Left ventricle myocardium inferior (tissue), 1 donor: ENCODE data around the gene CALHM3. TPM values are rescaled to one million over a fixed set of nuclear protein-coding genes. Genes with fewer than 3 reads are reported as not detected.

Experiments
- DNase-seq: peaks from one replicate; pipeline ENCODE4 v3.0.0-alpha.2; 2020
- H3K27ac ChIP-seq: fragments of 200-600 bp; replicated peaks from 2 replicates; pipeline ENCODE4 v1.8.0; 2021
- H3K27me3 ChIP-seq: fragments of 200-600 bp; 2 replicates; pipeline ENCODE4 v1.8.0; 2021; ENCODE audit warnings: low read depth
- H3K36me3 ChIP-seq: fragments of 200-600 bp; 2 replicates; pipeline ENCODE4 v1.8.0; 2021
- H3K4me1 ChIP-seq: fragments of 200-600 bp; 2 replicates; pipeline ENCODE4 v1.8.0; 2021
- H3K4me3 ChIP-seq: fragments of 200-600 bp; 2 replicates; pipeline ENCODE4 v1.8.0; 2021; ENCODE audit warnings: mild to moderate bottlenecking, moderate library complexity
- H3K9me3 ChIP-seq: fragments of 200-600 bp; replicated peaks from 2 replicates; pipeline ENCODE4 v1.8.0; 2021
- CTCF ChIP-seq: fragments of 200-600 bp; IDR thresholded peaks from 2 replicates; pipeline ENCODE4 v1.8.0; 2021; ENCODE audit warnings: antibody characterized with exemption, mild to moderate bottlenecking, borderline replicate concordance
- intact Hi-C: fragments of 100-400 bp; cut with micrococcal nuclease; formaldehyde crosslinking; loops from one replicate; pipeline ENCODE4 v1.11.0; 2022
- total RNA-seq: library from RNA; stranded (reverse); fragmentation: NEBNext Ultra II Directional; extraction: Animal tissue kit (Norgen Biotek cat#: 25700); gene quantifications from one replicate; pipeline ENCODE4 v1.2.1, GENCODE V29; 2021
- donor health status: DM: no; HTN: yes; CAD: no; lungs with severe emphysema.

CALHM3 gene
- total RNA-seq, 1 donor from 2014 or later = not detected

GRCh38 chr10:103473261-103473671 lies 5.8 kb downstream of the CALHM3 start:
- Histone ChIP-seq H3K9me3 (no peaks in the 10 kb centered on the region), H3K4me1 (no peaks in the 10 kb centered on the region), H3K27me3 (peaks cover 18% of the 10 kb centered on the region), H3K4me3 (no peak overlapping the region), H3K27ac (no peak overlapping the region), H3K36me3 (no peaks in the 10 kb centered on the region)
- intact Hi-C loops = no loop called here
- no peak for DNase-seq
- no peak for TF ChIP-seq CTCF

- no peak for TF ChIP-seq CTCF
- H3K27ac ChIP-seq = no peak overlapping the region
- H3K4me1 ChIP-seq = no peaks in the 10 kb centered on the region
- H3K9me3 ChIP-seq = no peaks in the 10 kb centered on the region
- DNase-seq = no peak
- H3K27me3 ChIP-seq = peaks cover 15% of the 10 kb centered on the region
- H3K4me3 ChIP-seq = no peak overlapping the region
- H3K36me3 ChIP-seq = no peaks in the 10 kb centered on the region
- intact Hi-C loops = no loop called here
Observed at GRCh38 chr10:103472005-103472404, 7.0 kb downstream of the CALHM3 start.

- intact Hi-C loops = no loop called here
- H3K27ac ChIP-seq = no peak overlapping the region
- no peak for TF ChIP-seq CTCF
Observed at GRCh38 chr10:103470761-103471653, 8.0 kb downstream of the CALHM3 start.

GRCh38 chr10:103469201-103469600 lies 9.8 kb downstream of the CALHM3 start:
- Histone ChIP-seq H3K4me1 (no peaks in the 10 kb centered on the region), H3K36me3 (no peaks in the 10 kb centered on the region), H3K27ac (no peak overlapping the region), H3K4me3 (no peak overlapping the region), H3K9me3 (no peaks in the 10 kb centered on the region), H3K27me3 (peaks cover 6% of the 10 kb centered on the region)
- intact Hi-C loops = no loop called here
- DNase-seq = no peak
- TF ChIP-seq CTCF = no peak

More at GRCh38 chr10:103470761-103471653, 8.0 kb downstream of the CALHM3 start:
- Histone ChIP-seq H3K36me3 (no peaks in the 10 kb centered on the region), H3K4me1 (no peaks in the 10 kb centered on the region), H3K27me3 (peaks cover 7% of the 10 kb centered on the region), H3K9me3 (no peaks in the 10 kb centered on the region), H3K4me3 (no peak overlapping the region)
- no peak for DNase-seq

- DNase-seq = no peak
- no peak for TF ChIP-seq CTCF
- no peaks in the 10 kb centered on the region for H3K4me1 ChIP-seq
- no peak overlapping the region for H3K27ac ChIP-seq
- H3K9me3 ChIP-seq = no peaks in the 10 kb centered on the region
- no peak overlapping the region for H3K4me3 ChIP-seq
- intact Hi-C loops = no loop called here
- H3K36me3 ChIP-seq = no peaks in the 10 kb centered on the region
- peaks cover 6% of the 10 kb centered on the region for H3K27me3 ChIP-seq
Observed at GRCh38 chr10:103467406-103467805, 11.6 kb downstream of the CALHM3 start.
